NCI-H2227 (cell line): ENCODE measurements around the gene NT5DC3.
A peak's percentile ranks its signal among the peaks of the same experiment; 100 is the strongest.

Experiments
- DNase-seq: peaks from one replicate; lab custom pipeline; 2025; ENCODE audit not compliant: unreplicated experiment; lab: John Stamatoyannopoulos, UW

NT5DC3 gene

GRCh38 chr12:103833095-103833775, 7.8 kb downstream of the NT5DC3 start:
- DNase-seq: no peak

- peak; percentile 42 for DNase-seq
Observed at GRCh38 chr12:103832048-103832997, 8.7 kb downstream of the NT5DC3 start.

GRCh38 chr12:103830730-103831320, 10.2 kb downstream of the NT5DC3 start:
- no peak for DNase-seq

- no peak for DNase-seq
Observed at GRCh38 chr12:103830025-103830725, 10.9 kb downstream of the NT5DC3 start.

- DNase-seq: no peak
Observed at GRCh38 chr12:103829092-103829491, 11.9 kb downstream of the NT5DC3 start.

- DNase-seq: no peak
Observed at GRCh38 chr12:103827911-103828391, 13.1 kb downstream of the NT5DC3 start.

- DNase-seq: no peak
Observed at GRCh38 chr12:103824845-103825244, 16.2 kb downstream of the NT5DC3 start.

GRCh38 chr12:103824290-103824689, 16.7 kb downstream of the NT5DC3 start:
- no peak for DNase-seq

GRCh38 chr12:103823871-103824270, 17.2 kb downstream of the NT5DC3 start:
- no peak for DNase-seq

- no peak for DNase-seq
Observed at GRCh38 chr12:103821773-103822172, 19.3 kb downstream of the NT5DC3 start.

- DNase-seq: no peak
Observed at GRCh38 chr12:103820881-103821489, 20.0 kb downstream of the NT5DC3 start.

GRCh38 chr12:103820361-103820760, 20.7 kb downstream of the NT5DC3 start:
- no peak for DNase-seq

GRCh38 chr12:103819892-103820291, 21.1 kb downstream of the NT5DC3 start:
- DNase-seq: no peak

GRCh38 chr12:103819312-103819711, 21.7 kb downstream of the NT5DC3 start:
- no peak for DNase-seq

- no peak for DNase-seq
Observed at GRCh38 chr12:103817791-103818190, 23.2 kb downstream of the NT5DC3 start.

- DNase-seq: no peak
Observed at GRCh38 chr12:103816663-103817062, 24.4 kb downstream of the NT5DC3 start.

- DNase-seq: no peak
Observed at GRCh38 chr12:103814436-103814835, 26.6 kb downstream of the NT5DC3 start.

GRCh38 chr12:103813949-103814348, 27.1 kb downstream of the NT5DC3 start:
- no peak for DNase-seq

GRCh38 chr12:103813426-103813825, 27.6 kb downstream of the NT5DC3 start:
- DNase-seq: no peak

- no peak for DNase-seq
Observed at GRCh38 chr12:103812789-103813188, 28.2 kb downstream of the NT5DC3 start.

GRCh38 chr12:103811791-103812190, 29.2 kb downstream of the NT5DC3 start:
- DNase-seq: no peak
